ENCODE data around the gene PGC.

The PGC gene

DNA sequence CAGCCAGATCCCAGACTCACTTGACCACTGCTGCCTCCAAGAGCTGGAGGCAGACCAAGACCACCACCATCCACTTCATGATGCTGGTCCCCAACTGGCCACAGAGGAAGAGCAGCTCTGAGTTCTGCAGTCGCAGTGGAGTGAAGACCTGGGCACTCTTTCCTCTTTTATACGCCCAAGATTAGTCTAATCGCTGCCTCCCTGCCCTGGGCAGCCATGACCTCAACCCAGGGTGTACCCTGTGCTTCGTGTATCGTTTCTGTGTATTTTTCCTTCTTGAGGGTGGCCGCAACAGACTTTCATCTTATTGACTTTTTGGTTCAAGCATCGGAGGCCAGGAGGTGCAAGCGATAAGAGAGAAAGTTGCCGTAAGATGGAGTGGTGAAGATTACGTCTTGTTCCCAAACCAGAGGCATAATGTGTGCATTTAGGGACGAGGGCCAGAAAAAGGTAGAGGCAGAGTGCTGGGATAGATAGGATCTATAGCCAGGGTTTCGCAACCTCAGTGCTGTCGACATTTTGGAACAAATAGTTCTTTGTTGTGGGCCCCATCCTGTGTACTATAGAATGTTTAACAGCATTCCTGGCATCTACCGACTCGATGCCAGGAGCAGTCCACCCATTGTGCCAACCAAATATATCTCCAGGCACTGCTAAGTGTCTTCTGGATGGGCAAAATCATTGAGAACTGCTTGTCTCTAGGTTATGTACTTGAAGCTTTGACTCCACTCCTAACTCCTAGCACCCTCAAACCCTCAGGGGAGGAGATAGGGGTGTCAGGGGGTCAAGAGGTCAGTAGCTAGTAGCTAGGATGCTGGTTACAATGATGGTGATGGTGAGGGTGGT lies at the start of gene PGC:
Gene PGC, minus strand, starts transcription at position 142 of the 846 bp plus-strand sequence. Its CDS starts 63 bp downstream, at position 79.
- DNase-seq (ENCODE audit: low spot score), result no peak

DNA sequence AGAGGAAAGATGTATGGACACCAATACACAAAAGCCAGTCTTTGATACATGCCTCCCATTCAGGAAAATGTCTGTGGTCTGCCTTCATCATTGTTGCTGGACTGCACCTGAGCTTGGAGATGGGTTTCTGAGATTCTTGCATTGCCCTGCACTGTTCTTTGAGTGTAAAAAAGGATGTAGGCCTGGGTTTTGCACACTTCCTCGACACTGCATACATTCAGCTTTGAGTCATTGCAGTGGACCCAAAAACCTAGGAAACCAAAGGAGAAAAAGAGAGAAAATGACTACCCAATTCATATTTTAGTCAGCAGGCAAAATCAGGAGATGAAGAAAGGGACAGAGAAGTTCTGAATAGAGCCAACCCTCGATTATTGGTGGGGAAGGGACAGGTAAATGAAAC lies 49.3 kb upstream of the PGC start:
- no peak for DNase-seq (ENCODE audit: low spot score)

DNA sequence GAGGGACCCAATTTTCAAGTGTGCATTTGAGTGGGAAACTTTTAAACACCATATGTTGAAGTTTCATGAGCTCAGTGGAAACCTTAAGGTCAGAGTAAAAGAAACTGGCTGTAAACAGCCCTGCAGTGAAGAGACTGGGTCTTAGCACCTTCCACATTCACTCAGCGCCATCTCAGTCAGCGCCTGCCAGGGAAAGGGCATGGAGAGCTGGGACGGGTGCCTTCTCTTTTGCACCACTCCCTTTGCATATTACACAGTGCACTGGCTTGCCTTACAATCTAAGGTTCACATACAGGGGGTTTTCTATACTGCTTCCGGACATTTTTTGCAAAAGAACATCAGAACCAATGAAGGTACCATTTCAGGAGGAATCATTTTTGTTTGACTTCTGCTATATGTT lies 44.8 kb upstream of the PGC start:
- no peak for DNase-seq (ENCODE audit: low spot score)

DNA sequence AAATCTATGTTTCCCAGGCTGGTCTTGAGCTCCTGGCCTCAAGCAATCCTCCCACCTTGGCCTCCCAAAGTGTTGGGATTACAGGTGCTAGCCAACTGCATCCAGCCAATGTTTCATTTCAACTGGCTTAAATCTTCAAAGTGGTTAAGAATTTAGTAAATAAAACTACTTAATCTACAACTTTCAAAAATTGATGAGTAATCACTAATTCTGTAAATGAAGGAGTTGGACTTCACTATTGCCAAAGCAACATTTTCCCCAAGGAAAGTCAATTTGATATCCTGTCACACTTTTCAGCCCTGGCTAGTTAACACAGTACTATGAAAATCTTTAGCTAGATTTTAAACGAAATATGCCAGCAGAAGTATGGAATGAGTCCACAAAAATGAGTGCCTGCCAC lies 44.1 kb upstream of the PGC start:
- no peak for DNase-seq (ENCODE audit: low spot score)

DNA sequence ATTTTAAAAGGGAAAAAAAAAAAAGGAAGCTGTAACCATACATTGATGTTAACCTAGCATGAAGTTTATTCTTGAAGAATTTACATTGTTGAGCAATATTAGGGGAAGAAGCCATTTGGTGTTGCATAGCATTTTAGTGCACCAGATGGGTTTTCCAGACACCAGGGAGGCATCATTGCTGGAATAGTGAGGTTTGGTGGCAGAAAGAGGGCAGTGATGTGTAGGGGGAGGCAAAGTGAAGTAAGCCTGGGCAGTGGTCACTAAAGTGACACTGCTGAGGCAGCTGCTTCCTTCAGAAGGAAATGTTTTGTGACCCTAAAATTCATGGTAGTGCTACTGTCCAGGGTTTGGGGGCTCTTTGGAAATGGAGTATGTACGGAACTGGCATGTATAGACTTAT lies 42.8 kb upstream of the PGC start:
- no peak for DNase-seq (ENCODE audit: low spot score)

DNA sequence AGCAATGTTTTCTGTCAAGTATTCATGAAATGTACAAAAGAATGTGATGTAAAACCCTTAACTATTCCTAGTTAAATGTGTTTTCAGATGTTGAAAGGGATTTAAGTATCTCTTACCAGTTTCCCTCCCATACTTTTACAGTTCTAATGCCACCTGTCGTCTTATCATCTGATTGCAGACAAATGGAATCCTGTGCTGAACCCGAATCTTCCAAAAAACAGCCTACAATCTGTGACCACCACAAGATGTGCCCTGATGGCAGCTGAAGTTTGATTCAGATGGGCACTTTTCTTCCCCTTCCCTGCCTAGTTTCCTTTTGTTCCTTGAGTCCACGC lies 42.2 kb upstream of the PGC start:
- DNase-seq (ENCODE audit: low spot score), result no peak

DNA sequence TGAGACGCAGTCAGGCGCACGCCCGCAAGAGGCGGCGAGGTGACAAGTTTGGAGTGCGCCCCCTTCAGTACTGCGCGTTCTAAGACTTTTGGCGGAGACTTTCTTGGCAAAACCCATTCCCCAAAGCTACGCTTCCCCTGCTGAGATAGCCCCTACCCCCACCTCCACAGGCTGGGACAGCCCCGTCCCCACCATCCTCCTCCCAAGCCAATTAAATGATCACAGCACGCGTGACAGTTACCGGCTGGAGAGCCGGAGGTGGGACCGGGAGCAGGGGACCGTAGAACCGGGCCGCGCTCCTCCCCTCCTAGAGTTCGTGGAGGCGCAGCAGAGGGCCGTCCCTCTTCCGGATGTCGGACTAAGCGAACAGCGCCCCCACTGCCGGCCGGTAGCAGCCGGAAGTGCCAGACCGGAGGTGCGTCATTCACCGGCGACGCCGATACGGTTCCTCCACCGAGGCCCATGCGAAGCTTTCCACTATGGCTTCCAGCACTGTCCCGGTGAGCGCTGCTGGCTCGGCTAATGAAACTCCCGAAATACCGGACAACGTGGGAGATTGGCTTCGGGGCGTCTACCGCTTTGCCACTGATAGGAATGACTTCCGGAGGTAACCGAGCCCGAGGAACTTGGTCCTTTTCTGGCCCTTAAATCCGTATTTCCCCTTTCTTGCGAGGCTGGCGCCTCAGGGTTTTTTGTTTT lies 40.2 kb upstream of the PGC start, which contains the start of gene TOMM6:
Gene TOMM6, plus strand, starts transcription at position 476 of the 699 bp plus-strand sequence. Its CDS starts 4 bp downstream, at position 480.
- DNase-seq (ENCODE audit: low spot score), result peak; percentile 95

DNA sequence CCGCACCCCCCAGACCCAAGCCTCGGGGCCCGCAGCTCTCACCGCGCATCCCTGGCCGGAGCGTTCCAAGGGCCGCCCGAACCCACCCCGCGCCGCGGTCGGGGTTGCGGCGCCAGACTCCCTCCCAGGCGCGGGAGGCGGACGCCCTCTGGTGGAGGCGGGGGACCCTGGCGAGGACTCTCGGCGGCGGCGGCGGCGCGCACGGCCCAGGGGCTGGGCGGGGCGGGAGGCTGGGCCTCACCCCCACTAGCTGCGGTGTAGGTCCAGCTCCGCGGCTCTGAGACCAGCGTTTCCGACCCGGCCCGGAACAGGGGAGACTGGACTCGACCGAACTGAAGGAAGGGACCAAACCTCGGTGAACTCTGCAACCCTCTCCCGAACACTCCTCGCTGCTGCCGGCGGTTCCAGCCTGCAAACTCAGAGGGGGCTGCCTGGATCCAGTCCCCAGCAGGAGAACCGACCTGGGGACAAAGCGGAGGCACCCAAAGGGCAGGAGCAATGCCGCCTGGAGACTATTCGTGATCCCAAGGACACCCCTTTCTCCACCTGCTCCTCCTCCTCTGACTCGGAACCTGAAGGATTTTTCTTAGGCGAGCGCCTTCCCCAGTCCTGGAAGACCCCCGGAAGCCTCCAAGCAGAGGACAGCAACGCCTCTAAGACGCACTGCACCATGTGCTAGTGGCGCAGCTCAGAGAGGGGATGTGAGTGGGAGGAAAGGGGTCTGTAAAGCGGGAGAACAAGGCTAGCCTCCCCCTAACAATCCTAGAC lies 39.4 kb upstream of the PGC start:
- DNase-seq (ENCODE audit: low spot score), result peak; percentile 89

DNA sequence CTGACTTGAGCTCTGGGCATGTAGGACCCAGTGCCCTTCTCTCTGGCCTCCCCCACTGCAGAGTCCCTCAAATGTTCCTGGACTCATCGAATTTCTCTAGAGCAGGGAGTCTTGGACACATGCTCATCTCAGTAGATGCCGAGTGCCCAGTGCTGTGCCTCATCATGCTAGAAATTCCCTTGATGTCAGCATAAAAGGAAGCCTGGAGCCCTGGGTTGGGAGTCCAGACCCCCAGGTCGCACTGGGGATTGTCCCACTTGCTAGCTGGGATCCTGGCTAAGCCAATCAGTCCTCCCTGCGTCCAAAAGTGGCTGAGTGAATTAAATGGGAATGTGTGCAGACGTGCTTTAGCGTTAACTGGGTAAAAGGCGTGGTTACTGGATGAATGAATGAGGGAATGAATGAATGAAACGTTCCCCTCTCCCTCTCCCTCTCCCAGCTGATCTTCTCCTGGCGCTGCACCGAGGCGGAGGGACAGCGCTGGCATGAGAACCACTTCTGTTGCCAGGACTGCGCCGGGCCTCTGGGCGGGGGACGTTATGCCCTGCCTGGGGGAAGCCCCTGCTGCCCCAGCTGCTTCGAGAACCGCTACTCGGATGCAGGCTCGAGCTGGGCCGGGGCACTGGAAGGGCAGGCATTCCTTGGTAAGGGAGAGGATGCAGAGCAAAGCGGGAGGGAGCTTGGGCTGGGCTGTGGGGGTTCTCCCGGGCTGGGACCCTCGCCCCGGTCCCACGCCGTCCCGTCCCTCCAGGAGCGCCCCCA lies 38.7 kb upstream of the PGC start:
- DNase-seq (ENCODE audit: low spot score), result peak; percentile 56

DNA sequence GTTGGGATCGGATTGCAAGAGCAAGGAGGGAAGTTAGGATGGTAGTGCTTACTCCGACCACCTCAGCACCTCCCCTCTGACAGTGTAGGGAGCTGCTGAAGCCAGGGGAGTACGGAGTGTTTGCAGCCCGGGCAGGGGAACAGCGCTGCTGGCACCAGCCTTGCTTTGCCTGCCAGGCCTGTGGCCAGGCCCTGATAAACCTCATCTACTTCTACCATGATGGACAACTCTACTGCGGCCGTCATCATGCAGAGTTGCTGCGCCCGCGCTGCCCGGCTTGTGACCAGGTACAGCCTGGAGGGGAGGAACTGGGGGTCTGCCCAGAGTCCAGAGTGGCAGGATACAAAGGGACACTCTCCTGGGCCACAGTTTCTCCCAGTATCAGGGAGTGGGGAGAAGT lies 38.1 kb upstream of the PGC start:
- DNase-seq (ENCODE audit: low spot score), result no peak

DNA sequence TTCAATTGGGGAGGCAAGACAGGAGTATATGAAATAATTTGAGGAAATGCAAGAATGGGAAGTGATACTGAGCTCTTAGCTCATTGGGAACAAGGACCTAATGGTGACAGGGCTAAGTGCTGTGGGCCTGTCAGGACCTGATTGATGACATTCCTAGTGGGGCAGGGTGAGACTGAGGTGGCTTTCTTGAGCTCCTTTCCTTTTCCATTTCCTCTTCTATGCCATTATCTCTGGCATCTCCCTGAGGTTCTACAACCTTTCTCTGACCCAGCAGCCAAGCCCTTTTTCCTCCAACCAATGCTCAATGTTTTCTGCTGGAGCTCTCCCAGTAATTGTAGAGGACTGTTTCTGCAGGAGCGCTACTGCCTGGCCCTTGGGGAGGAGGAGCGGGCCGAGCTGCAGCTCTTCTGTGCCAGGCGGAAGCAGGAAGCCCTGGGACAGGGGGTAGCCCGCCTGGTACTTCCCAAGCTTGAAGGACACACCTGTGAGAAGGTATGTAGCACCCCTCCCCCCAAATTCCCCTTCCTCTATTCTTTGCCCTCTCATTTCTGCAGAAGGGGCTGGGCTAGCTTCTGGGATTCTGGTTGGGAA lies 37.5 kb upstream of the PGC start:
- DNase-seq (ENCODE audit: low spot score), result no peak

DNA sequence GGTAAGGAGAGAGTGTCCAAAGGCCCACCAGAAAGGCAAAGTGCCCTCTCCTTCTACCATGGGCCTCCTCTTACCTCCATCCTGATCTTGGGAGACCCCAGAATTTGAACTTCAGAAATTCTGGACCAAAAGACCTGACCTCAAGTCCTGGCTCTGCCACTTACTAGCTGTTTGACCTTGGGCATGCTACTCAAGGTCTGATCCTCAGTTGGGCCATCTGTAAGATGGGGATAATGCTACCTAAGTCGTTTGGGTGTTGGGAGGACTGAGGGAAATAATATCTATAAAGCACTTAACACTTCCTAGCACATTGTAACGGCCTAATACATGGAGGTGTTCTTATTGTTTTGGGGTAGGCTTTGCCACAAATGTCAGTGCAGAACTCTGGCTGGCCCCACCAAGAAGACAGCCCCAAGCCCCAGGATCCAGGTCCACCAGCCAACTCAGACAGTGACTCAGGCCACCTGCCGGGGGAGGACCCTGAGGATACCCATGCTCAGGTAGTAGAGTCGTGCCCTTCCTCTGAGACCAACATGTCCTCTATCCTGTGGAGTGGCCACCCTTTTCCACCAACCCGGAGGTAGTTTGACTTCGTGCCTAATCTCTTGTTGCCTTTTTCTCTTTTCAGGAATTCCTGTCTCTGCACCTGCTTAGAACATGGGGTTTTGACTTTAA lies 36.0 kb upstream of the PGC start:
- DNase-seq (ENCODE audit: low spot score), result no peak

DNA sequence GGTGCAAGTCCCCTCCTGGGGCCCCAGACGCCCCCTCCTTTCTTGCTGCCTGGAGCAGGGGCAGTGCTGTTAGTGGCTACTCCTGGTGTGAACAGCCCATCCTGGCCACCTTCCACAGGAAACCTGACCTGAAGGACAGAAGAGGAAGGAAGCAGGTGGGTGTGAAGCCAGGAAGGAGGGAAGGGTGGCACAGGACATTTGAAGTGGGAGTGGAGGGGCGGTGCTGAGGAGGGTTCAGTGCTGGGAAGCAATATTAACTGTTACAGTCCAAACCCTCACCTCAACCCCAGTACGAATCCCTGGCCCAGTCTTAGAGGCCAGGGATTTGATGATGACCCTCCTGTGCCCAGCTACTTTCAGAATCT lies 34.2 kb upstream of the PGC start:
- no peak for DNase-seq (ENCODE audit: low spot score)

DNA sequence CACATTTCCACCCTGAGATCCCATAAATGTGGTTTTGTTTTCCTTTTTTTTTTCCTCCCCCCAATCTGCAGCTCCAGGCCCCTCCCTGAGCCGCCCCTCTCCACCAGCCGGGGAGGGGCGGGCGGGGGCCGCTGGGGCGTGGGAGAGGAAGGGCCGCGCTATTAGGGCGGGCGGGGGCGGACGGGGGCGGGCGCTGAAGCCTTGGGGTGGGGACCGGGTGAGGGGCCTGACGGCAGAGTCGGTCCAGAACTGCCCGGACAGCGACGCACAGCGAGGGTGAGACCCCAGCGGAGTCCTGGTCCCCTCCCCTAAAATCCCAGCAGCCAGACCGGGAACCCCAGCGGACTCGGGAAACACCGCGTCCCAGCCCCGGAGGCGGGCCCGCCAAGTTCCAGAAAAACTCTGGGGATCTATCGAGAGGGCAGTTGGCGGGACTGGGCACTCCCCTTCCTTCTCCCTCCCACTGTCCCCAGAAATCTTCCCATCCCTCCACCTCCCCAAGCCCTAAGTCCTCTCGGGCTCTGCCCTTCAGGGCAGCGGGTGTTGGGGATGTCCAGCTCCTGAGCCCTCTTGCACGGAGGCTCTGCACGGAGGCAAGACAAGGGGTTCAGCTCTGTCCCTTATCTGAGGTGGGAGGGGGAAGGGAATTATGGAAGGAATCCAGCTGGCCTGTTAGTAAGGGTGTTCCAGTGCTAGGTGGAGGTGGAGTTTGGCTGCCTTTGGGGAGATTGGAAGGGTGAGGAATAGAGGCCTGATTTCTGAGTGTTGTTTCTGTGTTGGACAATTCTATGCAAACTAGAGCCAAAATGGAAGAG lies 33.6 kb upstream of the PGC start, which contains the start of gene PRICKLE4:
Gene PRICKLE4, plus strand, starts transcription at position 232 of the 815 bp plus-strand sequence. CDS start 2,692 bp downstream, outside the sequence.
- peak; percentile 40 for DNase-seq (ENCODE audit: low spot score)

DNA sequence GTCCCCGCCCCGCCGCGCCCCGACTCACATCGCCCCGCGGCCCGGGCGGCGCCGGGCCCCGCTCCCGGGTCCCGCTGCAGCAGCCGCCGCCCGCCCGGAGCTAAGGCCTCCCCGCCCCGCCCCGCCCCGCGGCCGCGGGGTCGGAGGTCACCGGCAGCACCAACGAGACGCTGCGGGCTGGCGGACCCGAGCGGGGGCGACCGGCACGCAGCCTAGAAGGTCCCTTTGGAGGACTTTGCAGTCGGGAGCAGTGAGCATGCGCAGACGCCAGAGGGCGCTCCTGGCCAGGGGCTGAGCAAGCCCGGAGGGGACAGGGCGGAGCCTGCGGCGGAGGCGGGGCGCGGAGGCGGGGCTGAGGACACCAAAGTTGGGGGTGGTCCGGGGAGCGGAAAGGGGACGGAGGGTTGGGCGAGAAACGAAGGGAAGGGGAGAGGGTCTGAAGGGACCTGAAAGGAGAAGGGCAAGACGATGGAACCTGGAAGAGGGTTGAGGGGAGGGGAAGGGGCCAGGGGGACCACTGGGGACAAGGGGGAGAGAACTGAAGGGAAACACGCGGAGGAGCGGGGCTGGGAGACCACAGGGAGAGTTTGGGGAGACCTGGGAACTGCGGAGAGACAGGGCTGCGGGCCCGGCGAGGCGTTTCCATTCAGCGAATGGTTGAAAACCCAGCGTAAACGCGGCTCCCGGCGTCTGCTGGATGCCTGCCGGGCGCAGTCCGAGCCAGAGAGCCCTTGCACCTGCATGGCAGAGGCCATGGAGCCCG lies 32.8 kb upstream of the PGC start, which contains the start of gene FRS3:
Gene FRS3, minus strand, starts transcription at position 113 of the 763 bp plus-strand sequence. CDS start 2,913 bp downstream, outside the sequence.
- DNase-seq (ENCODE audit: low spot score), result peak; percentile 99

DNA sequence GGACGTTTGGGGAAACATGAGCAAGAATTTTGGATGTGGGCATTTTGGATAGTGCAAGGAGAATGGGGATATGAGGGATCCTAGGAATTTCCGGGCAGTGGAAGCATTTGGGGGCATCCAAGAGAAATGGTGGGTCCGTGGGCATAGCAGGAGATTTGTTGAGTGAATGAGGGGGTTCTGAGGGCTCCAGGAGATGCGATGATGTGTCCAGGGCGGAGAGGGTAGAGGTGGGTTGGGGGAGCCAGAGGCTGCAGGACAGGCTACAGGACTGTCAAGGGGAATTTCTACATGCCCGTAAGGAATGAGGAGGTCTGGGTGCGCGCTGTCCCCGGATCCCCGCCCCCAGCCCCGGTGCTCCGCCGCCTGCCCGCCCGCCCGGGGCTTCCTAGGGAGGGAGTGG lies 32.1 kb upstream of the PGC start:
- DNase-seq (ENCODE audit: low spot score), result no peak

DNA sequence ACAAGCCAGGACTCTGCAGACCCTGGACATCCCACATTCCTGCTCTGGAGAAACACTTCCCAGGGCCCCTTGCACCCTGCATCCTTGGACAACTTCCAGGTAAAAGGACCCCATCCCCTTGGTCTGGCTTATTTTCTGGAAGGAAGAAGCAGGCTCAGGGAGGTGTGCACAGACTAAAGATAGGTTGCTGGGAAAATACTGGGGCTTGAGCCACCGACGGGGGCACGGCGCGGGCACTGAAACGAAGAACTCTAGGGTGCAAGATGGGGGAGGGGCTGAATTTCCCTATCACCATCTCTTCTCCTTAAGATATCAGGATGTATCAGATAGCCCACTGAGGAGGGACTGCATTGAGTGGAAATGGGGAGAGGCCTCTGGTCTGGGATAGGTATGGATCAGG lies 31.7 kb upstream of the PGC start:
- DNase-seq (ENCODE audit: low spot score), result no peak

DNA sequence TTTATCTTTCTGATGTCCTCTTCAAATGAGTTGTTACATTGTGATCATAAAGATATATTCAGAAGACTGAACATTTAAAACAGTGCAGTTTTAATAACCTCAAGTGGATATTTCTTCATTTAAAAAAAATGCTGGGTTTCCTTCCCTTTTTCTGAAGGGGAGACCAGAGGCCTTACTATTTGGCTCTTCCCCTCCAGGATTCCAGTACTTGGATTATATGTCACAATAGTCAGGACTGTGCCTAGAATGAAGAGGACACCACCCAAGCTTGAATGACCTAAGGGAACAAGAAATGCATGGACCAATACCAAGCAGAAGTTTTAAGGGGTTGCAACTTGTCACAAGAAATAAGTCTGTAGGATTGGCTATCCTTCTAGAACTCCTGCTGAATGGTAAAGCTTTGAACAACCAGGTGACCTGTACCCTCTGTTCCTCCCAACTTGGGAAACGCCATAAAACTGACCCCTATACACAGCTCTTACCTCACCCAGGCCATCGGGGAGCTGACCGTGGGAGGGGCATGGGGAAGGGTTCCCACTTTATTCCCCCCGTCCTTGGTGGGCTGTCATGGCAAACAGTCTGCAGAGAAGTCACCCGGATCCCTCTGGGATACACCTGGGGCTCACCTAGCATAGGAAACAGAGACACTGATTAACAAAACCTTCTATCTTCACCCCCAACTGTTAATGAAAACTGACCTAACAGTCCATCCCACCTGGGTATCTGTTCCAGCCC lies 30.5 kb upstream of the PGC start:
- no peak for DNase-seq (ENCODE audit: low spot score)
